ENCODE data around the gene GNAL.

DNA sequence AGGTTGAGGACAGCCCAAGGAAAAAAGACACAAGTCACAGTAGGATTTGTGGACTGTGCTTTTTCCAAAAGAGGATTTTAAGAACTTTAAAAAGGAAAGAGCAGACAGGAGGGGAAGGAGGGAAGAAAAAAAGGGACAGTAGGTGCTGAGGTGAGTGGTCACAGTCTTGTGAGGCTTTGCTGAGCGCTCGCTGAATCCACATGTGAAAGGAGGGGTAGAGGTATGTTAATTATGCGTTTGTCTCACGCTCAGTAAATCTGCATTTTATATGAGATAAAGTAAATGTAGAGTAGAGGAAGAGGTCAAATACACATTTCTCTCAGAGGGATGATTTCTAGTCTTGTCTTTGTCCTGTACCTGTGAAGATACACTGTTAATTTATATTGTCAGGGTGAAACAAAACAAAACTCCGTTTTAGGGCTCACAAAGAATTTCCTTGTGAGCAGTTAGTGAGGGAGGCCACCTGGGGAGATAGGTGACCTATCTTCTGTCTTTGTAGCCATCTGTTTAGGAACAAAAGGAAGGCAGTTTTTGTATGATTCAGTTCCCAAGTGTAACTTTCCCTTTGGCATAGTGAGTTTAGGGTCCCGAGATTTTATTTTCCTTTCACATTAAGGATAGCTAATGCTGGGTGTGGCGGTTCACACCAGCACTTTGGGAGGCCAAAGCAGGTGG, 25.3 kb downstream of the GNAL start:
- TF ChIP-seq CTCF (IDR thresholded peaks at IDR 0.05) (no peak), POLR2A (IDR thresholded peaks at IDR 0.05) (no peak)

Data from thyroid gland (tissue), 4 donors.